Mucosa of descending colon (tissue), 3 donors: ENCODE measurements around the gene COL19A1. TPM values are rescaled to one million over a fixed set of nuclear protein-coding genes. Genes with fewer than 3 reads are reported as not detected.

Source experiments
- ATAC-seq: fragments of 200-7000 bp; cut with Tn5 transposase; one replicate; pipeline ENCODE4 v1.9.1; 2020; ENCODE audit warnings: mild to moderate bottlenecking, moderate library complexity
- DNase-seq, 3 donors: peaks; one replicate each; pipeline ENCODE4 v3.0.0-alpha.2; 2020
- H3K36me3 ChIP-seq: fragments of 200-600 bp; one replicate; pipeline ENCODE4 v1.8.0; 2021; ENCODE audit warnings: low read depth, mild to moderate bottlenecking
- H3K4me1 ChIP-seq: fragments of 200-600 bp; one replicate; pipeline ENCODE4 v1.8.0; 2021; ENCODE audit warnings: low read depth, mild to moderate bottlenecking
- H3K4me3 ChIP-seq: fragments of 200-600 bp; one replicate; pipeline ENCODE4 v1.8.0; 2021; ENCODE audit warnings: mild to moderate bottlenecking
- H3K9me3 ChIP-seq: fragments of 200-600 bp; one replicate; pipeline ENCODE4 v1.8.0; 2021; ENCODE audit warnings: mild to moderate bottlenecking
- intact Hi-C, 2 donors: fragments of 100-400 bp; cut with DNase I in 1 of 2; cut with micrococcal nuclease in 1 of 2; formaldehyde crosslinking; loops; one replicate each; pipeline versions ENCODE4 v1.11.0 to v1.11.1; 2022; cut with DNase I, micrococcal nuclease
- total RNA-seq, 3 donors: library from RNA; stranded (reverse); fragmentation: NEBNext Ultra II Directional in 2 of 3; extraction: Animal tissue kit (Norgen Biotek cat#: 25700) in 2 of 3; gene quantifications; one replicate each; pipeline versions ENCODE4 v1.2.1 to v1.2.4, GENCODE V29; 2021 to 2023
- TF ChIP-seq, protein P1 (sequence below): fragments of 200-600 bp; IDR thresholded peaks from one replicate; pipeline ENCODE4 v1.8.0; 2022; ENCODE audit warnings: antibody characterized with exemption, mild to moderate bottlenecking
- donor health status: DM: no; HTN: no; CAD: no; lungs with moderate emphysema.
- donor health status: DM: no; HTN: no; CAD: no.
- donor health status: DM: no; HTN: yes; CAD: no.

The COL19A1 gene
- total RNA-seq, 3 donors from 2014 or later: 0.19 to 0.49 (median 0.24) TPM

- H3K36me3 ChIP-seq: no peaks in the 10 kb centered on the region
- DNase-seq (no peak), ATAC-seq (no peak)
- no peak overlapping the region for H3K4me3 ChIP-seq
- H3K4me1 ChIP-seq: no peaks in the 10 kb centered on the region
- TF ChIP-seq, protein P1, sequence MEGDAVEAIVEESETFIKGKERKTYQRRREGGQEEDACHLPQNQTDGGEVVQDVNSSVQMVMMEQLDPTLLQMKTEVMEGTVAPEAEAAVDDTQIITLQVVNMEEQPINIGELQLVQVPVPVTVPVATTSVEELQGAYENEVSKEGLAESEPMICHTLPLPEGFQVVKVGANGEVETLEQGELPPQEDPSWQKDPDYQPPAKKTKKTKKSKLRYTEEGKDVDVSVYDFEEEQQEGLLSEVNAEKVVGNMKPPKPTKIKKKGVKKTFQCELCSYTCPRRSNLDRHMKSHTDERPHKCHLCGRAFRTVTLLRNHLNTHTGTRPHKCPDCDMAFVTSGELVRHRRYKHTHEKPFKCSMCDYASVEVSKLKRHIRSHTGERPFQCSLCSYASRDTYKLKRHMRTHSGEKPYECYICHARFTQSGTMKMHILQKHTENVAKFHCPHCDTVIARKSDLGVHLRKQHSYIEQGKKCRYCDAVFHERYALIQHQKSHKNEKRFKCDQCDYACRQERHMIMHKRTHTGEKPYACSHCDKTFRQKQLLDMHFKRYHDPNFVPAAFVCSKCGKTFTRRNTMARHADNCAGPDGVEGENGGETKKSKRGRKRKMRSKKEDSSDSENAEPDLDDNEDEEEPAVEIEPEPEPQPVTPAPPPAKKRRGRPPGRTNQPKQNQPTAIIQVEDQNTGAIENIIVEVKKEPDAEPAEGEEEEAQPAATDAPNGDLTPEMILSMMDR: no peak
- H3K9me3 ChIP-seq: no peaks in the 10 kb centered on the region
- intact Hi-C loops: no loop called here
Observed at GRCh38 chr6:70129341-70129740, 263.0 kb downstream of the COL19A1 start.

DNA sequence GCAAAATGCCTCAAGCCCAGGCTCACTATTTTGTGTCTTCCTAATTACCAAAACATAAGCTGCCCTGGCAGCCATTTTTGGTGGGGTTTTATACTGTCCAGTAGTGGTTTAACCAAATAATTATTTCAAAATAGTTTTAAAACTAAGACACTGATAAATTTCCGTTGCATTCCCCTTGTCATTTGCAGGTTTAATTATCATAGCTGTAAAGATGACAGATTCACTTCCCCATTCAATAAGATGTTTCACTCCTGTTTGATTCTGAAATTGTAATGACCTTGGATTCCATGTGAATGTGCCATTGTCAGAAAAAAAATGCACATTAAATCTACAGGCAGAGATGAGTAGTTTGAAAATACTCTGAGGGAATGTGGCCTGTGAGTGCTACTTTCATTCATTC, 264.5 kb downstream of the COL19A1 start:
- no peak overlapping the region for H3K4me3 ChIP-seq
- intact Hi-C loops: no loop called here
- TF ChIP-seq, protein P1: no peak
- H3K36me3 ChIP-seq: no peaks in the 10 kb centered on the region
- H3K9me3 ChIP-seq: no peaks in the 10 kb centered on the region
- ATAC-seq (no peak), DNase-seq (no peak)
- no peaks in the 10 kb centered on the region for H3K4me1 ChIP-seq

DNA sequence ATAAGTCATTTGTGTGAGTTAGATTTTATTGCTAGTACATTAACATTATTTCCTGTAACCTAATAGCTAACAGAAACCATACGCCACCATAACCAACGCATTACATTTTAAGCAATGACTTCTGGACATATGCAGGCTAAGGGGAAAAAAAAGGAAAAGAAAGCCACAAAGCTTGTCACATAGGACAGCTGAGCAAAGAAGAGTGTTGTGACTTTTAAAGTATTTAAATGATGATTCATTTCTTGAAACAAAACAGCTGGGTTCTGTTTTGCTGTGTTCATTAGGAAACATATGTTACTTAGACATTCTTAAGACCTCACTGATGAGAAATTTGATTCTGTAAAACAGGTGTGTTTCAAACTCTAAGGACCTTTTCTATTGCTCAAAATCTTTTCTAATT, 265.2 kb downstream of the COL19A1 start:
- Histone ChIP-seq H3K4me3 (no peak overlapping the region), H3K9me3 (no peaks in the 10 kb centered on the region), H3K4me1 (no peaks in the 10 kb centered on the region), H3K36me3 (no peaks in the 10 kb centered on the region)
- ATAC-seq (no peak), DNase-seq (no peak)
- TF ChIP-seq, protein P1: no peak
- intact Hi-C loops: no loop called here

DNA sequence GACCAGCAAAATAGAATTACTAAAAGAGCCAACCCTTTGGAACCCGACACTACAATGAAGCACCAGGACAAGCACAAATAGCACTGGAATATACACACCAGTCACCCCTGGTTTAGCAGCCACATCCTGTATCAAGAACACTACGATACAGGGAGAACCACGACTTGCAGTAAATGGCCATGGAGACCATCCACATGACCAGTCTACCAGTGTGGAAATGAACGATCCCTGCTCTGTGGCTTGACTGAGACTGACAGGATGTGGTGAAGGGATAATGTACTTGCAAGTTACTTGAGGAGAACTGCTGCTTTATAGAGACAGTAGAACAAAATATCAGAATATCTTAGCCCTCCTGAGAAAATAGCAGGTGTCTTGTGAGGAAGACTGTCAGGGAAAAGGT, 266.9 kb downstream of the COL19A1 start:
- no peak overlapping the region for H3K4me3 ChIP-seq
- no peaks in the 10 kb centered on the region for H3K4me1 ChIP-seq
- DNase-seq: no peak
- intact Hi-C loops: no loop called here
- H3K9me3 ChIP-seq: no peaks in the 10 kb centered on the region
- TF ChIP-seq, protein P1: no peak
- no peak for ATAC-seq
- no peaks in the 10 kb centered on the region for H3K36me3 ChIP-seq

GRCh38 chr6:70134542-70134941, 268.2 kb downstream of the COL19A1 start:
- Histone ChIP-seq H3K4me3 (no peak overlapping the region), H3K4me1 (no peaks in the 10 kb centered on the region), H3K36me3 (no peaks in the 10 kb centered on the region), H3K9me3 (no peaks in the 10 kb centered on the region)
- TF ChIP-seq, protein P1: no peak
- DNase-seq (no peak), ATAC-seq (no peak)
- intact Hi-C loops: no loop called here
